ENCODE measurements around the gene CLCA4.

CLCA4 gene

DNA sequence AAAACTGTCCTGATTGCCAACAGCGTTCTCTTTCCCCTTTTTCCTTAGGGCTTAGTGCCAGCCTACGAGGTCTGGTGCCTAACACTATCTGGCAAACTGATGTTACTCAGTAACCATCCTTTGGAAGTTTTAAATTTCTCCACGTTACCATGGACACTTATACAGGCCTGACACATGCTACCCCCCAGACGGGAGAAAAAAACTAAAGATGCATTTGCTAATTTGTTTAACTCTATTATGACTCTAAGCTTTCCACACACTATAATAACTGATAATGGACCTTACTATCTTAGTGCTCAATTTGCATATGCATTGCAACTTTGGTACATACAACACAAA lies 41.3 kb upstream of the CLCA4 start:
- no peak overlapping the region for H3K4me3 ChIP-seq (ENCODE audit: low read length, poor library complexity, severe bottlenecking)
- H3K27me3 ChIP-seq (ENCODE audit: insufficient read depth, low read length, poor library complexity, severe bottlenecking) = no peaks in the 10 kb centered on the region
- H3K79me2 ChIP-seq (ENCODE audit: insufficient read depth, low read length) = no peaks in the 10 kb centered on the region
- H3K9me2 ChIP-seq (replicated peaks; ENCODE audit: low read depth, low read length) = no peaks in the 10 kb centered on the region
- no peaks in the 10 kb centered on the region for H4K20me1 ChIP-seq (ENCODE audit: insufficient read depth, low read length, poor library complexity, severe bottlenecking)
- TF ChIP-seq EZH2phosphoT487 (IDR thresholded peaks at IDR 0.05; ENCODE audit: borderline replicate concordance) (no peak), CTCF (conservative IDR thresholded peaks at IDR 0.05; ENCODE audit: low read length) (no peak)
- H3K36me3 ChIP-seq (ENCODE audit: insufficient read depth, low read length) = no peaks in the 10 kb centered on the region
- no peaks in the 10 kb centered on the region for H3F3A ChIP-seq (ENCODE audit: low read depth)
- no peak overlapping the region for H3K4me2 ChIP-seq (ENCODE audit: low read depth, low read length, poor library complexity, severe bottlenecking)
- H3K9me3 ChIP-seq (ENCODE audit: insufficient read depth, low read depth, low read length) = no peaks in the 10 kb centered on the region
- no peaks in the 10 kb centered on the region for H3K4me1 ChIP-seq (ENCODE audit: insufficient read depth, low read length, poor library complexity, severe bottlenecking)
- no peak overlapping the region for H2AFZ ChIP-seq (ENCODE audit: low read length)
- no peak overlapping the region for H3K9ac ChIP-seq (ENCODE audit: low read depth, low read length, poor library complexity, severe bottlenecking)

GRCh38 chr1:86507935-86508582 lies 38.8 kb upstream of the CLCA4 start:
- H2AFZ ChIP-seq (ENCODE audit: low read length) = no peak overlapping the region
- H4K20me1 ChIP-seq (ENCODE audit: insufficient read depth, low read length, poor library complexity, severe bottlenecking) = no peaks in the 10 kb centered on the region
- no peak overlapping the region for H3K4me3 ChIP-seq (ENCODE audit: low read length, poor library complexity, severe bottlenecking)
- H3K36me3 ChIP-seq (ENCODE audit: insufficient read depth, low read length) = no peaks in the 10 kb centered on the region
- no peaks in the 10 kb centered on the region for H3K27me3 ChIP-seq (ENCODE audit: insufficient read depth, low read length, poor library complexity, severe bottlenecking)
- H3K9ac ChIP-seq (ENCODE audit: low read depth, low read length, poor library complexity, severe bottlenecking) = no peak overlapping the region
- no peaks in the 10 kb centered on the region for H3K9me3 ChIP-seq (ENCODE audit: insufficient read depth, low read depth, low read length)
- H3K4me2 ChIP-seq (ENCODE audit: low read depth, low read length, poor library complexity, severe bottlenecking) = no peak overlapping the region
- TF ChIP-seq EZH2phosphoT487 (IDR thresholded peaks at IDR 0.05; ENCODE audit: borderline replicate concordance) (no peak), CTCF (conservative IDR thresholded peaks at IDR 0.05; ENCODE audit: low read length) (peak; percentile 66)
- no peaks in the 10 kb centered on the region for H3K9me2 ChIP-seq (replicated peaks; ENCODE audit: low read depth, low read length)
- no peaks in the 10 kb centered on the region for H3K79me2 ChIP-seq (ENCODE audit: insufficient read depth, low read length)
- no peaks in the 10 kb centered on the region for H3K4me1 ChIP-seq (ENCODE audit: insufficient read depth, low read length, poor library complexity, severe bottlenecking)
- no peaks in the 10 kb centered on the region for H3F3A ChIP-seq (ENCODE audit: low read depth)

DNA sequence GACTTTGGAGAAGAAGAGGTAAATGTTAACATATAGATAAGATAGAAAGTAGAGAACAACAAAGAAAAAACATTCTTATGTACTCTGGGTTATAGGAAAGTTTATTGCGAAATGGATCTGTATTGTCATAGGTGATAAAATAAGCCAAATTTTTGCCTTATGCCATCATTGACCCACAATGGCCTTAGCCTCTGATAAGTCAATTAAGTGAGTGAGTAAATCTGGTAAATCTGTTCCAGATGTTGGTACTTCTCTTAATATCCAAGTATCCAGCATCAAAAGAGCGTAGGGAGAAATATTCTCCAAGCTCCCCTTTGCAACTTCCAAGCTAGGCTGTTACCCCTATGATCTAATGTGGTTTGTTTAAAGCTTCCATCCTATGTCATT lies 38.3 kb upstream of the CLCA4 start:
- Histone ChIP-seq H3K9ac (ENCODE audit: low read depth, low read length, poor library complexity, severe bottlenecking) (no peak overlapping the region), H3K9me3 (ENCODE audit: insufficient read depth, low read depth, low read length) (no peaks in the 10 kb centered on the region), H3K4me2 (ENCODE audit: low read depth, low read length, poor library complexity, severe bottlenecking) (no peak overlapping the region), H3F3A (ENCODE audit: low read depth) (no peaks in the 10 kb centered on the region), H4K20me1 (ENCODE audit: insufficient read depth, low read length, poor library complexity, severe bottlenecking) (no peaks in the 10 kb centered on the region), H3K27me3 (ENCODE audit: insufficient read depth, low read length, poor library complexity, severe bottlenecking) (no peaks in the 10 kb centered on the region), H3K79me2 (ENCODE audit: insufficient read depth, low read length) (no peaks in the 10 kb centered on the region), H2AFZ (ENCODE audit: low read length) (no peak overlapping the region), H3K4me1 (ENCODE audit: insufficient read depth, low read length, poor library complexity, severe bottlenecking) (no peaks in the 10 kb centered on the region), H3K9me2 (replicated peaks; ENCODE audit: low read depth, low read length) (no peaks in the 10 kb centered on the region), H3K36me3 (ENCODE audit: insufficient read depth, low read length) (no peaks in the 10 kb centered on the region), H3K4me3 (ENCODE audit: low read length, poor library complexity, severe bottlenecking) (no peak overlapping the region)
- TF ChIP-seq EZH2phosphoT487 (IDR thresholded peaks at IDR 0.05; ENCODE audit: borderline replicate concordance) = no peak
- TF ChIP-seq CTCF (conservative IDR thresholded peaks at IDR 0.05; ENCODE audit: low read length) = no peak
